Mammary epithelial cell (primary cell): ENCODE measurements around the gene QSER1.

Experiments
- CTCF ChIP-seq, 2 donors: IDR thresholded peaks in 1 of 2; conservative IDR thresholded peaks in 1 of 2; 2 replicates each; pipeline ENCODE4 v1.5.1; 2011 to 2012; ENCODE audit warnings: inconsistent platforms in 2 of 2, low read length in 2 of 2, mild to moderate bottlenecking in 2 of 2, control low read depth in 1 of 2, low read depth in 1 of 2; ENCODE audit not compliant: insufficient read depth in 1 of 2; ENCODE audit errors: extremely low read depth in 1 of 2
- EZH2 ChIP-seq: IDR thresholded peaks from 2 replicates; pipeline ENCODE4 v1.6.1; 2012; ENCODE audit warnings: low read length, inconsistent platforms, borderline replicate concordance

GRCh38 chr11:32982626-32983025 lies 90.0 kb downstream of the QSER1 start:
- no peak for TF ChIP-seq EZH2
- TF ChIP-seq CTCF (conservative IDR thresholded peaks at IDR 0.05 in 1 of 2, IDR thresholded peaks at IDR 0.05 in 1 of 2; ENCODE audit: extremely low read depth in 1 of 2, insufficient read depth in 1 of 2, low read depth in 1 of 2, low read length in 2 of 2) = no peak
